Ovary (tissue), 9 donors: ENCODE measurements around the gene BLOC1S1. TPM values are rescaled to one million over a fixed set of nuclear protein-coding genes. Genes with fewer than 3 reads are reported as not detected.
A peak's percentile ranks its signal among the peaks of the same experiment; 100 is the strongest.

Experiments used
- DNase-seq, 5 donors: peaks; one replicate each; pipeline ENCODE4 v3.0.0-alpha.2; 2019 to 2020
- H3K27ac ChIP-seq, 2 donors: fragments of 200-600 bp; one replicate each; pipeline versions ENCODE4 v1.5.1 to v1.8.0; 2019 to 2022
- H3K27me3 ChIP-seq: fragments of 200-600 bp; one replicate; pipeline ENCODE4 v1.8.0; 2022
- H3K36me3 ChIP-seq: fragments of 200-600 bp; sonication (generic); one replicate; pipeline ENCODE4 v1.5.1; 2019
- H3K4me1 ChIP-seq: one replicate; pipeline ENCODE4 v1.8.1; 2013; ENCODE audit warnings: mild to moderate bottlenecking, moderate library complexity; ENCODE audit not compliant: insufficient read depth
- H3K4me3 ChIP-seq: fragments of 200-600 bp; sonication (generic); one replicate; pipeline ENCODE4 v1.5.1; 2017
- H3K9me3 ChIP-seq, 2 donors: fragments of 200-600 bp in 1 of 2; sonication (generic) in 1 of 2; one replicate each; pipeline versions ENCODE4 v1.5.1 to v1.8.1; 2013 to 2019; ENCODE audit warnings: mild to moderate bottlenecking in 1 of 2, moderate library complexity in 1 of 2
- CTCF ChIP-seq, 3 donors: fragments of 450-650 bp in 2 of 3; fragments of 200-600 bp in 1 of 3; IDR thresholded peaks; one replicate each; pipeline versions ENCODE4 v1.5.1 to v1.8.0; 2016 to 2022; ENCODE audit warnings: antibody characterized with exemption in 3 of 3, mild to moderate bottlenecking in 1 of 3
- EP300 ChIP-seq: sonication (generic); formaldehyde crosslinking; IDR thresholded peaks from one replicate; pipeline ENCODE4 v1.6.1; 2017; ENCODE audit warnings: antibody characterized with exemption
- POLR2A ChIP-seq: fragments of 450-650 bp; IDR thresholded peaks from one replicate; pipeline ENCODE4 v1.6.1; 2017; ENCODE audit warnings: antibody characterized with exemption, mild to moderate bottlenecking, moderate library complexity
- WGBS, 3 donors: extraction: QIAGEN DNeasy Blood & Tissue Kit in 1 of 3; methylation state at CpG; one replicate each; pipeline versions ENCODE4 v1.1.5 to v1.1.7; 2013 to 2017; 5-methylcytosine and 5-hydroxymethylcytosine counted together
- intact Hi-C, 4 donors: fragments of 100-400 bp; cut with DNase I; formaldehyde crosslinking; loops; one replicate each; pipeline versions ENCODE4 v1.11.0 to v1.15.1; 2022 to 2023
- polyA plus RNA-seq, 2 donors: library from polyadenylated mRNA; stranded (reverse); fragments of 200-250 nt in 1 of 2; fragments of 350-450 nt in 1 of 2; fragmentation: Illumina TruSeq in 1 of 2; extraction: RNeasy Lipid Tissue Mini Kit (QIAGEN cat#74804) in 1 of 2; gene quantifications; one replicate each; pipeline ENCODE4 v1.2.3, GENCODE V29; 2013 to 2014
- total RNA-seq, 7 donors: library from RNA; depleted of rRNA in 2 of 7; stranded (reverse); fragments of >200 nt in 2 of 7; fragmentation: NEBNext Ultra II Directional in 3 of 7; extraction: Animal tissue kit (Norgen Biotek cat#: 25700) in 3 of 7; gene quantifications; one replicate each; pipeline versions ENCODE4 v1.1.0 to v1.2.4, GENCODE V29; 2016 to 2023
- donor health status: DM: no; HTN: no; CAD: no; lungs with moderate emphysema.
- donor health status: DM: no; HTN: no; CAD: no.
- donor health status: Bipolar disorder and iron deficiency.
- donor health status: DM: yes; HTN: yes; CAD: no.
- donor health status: DM: no; HTN: no; CAD: no.
- donor health status: DM: yes; HTN: yes; CAD: no.

Gene BLOC1S1
- total and polyA plus RNA-seq, 9 donors = 96.0 to 214 (median 120) TPM

DNA sequence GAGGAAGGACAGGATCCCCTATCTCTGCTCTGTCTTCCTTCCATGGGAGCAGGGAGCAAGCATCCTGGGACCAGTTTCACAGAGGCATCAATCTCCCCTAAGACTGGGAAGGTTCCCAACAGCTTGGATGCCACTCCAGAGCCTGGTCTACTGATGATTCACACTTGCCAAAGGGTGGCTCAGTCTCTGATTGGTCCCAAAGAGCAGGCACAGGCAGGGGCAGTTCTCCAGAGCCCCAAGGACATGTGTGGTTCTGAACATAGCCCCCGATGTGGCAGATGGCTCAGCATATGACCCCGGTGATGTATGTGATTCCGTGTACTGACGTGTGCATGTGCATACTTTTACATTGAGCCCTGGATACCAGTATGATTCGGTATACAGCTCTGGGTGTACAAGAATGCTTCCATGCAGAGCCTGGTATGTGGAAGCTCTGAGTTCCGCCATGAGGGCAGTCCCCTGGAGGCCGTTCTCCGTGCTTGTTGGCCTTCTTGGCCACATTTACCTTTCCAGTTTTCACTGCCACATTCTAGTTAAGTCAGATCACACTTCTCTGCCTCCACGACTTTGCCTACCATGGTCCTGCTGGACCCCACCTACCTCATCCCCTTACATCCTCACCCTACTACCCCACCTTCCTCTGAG lies 29.4 kb upstream of the BLOC1S1 start:
- Histone ChIP-seq H3K9me3 (no peaks in the 10 kb centered on the region), H3K4me1 (no peaks in the 10 kb centered on the region), H3K27me3 (no peaks in the 10 kb centered on the region), H3K27ac (no peak overlapping the region), H3K4me3 (no peak overlapping the region), H3K36me3 (no peaks in the 10 kb centered on the region)
- TF ChIP-seq POLR2A (no peak), EP300 (no peak), CTCF (IDR thresholded peaks at IDR 0.05) (no peak)
- DNase-seq = peak in 1 of 5 donors; percentile 2
- intact Hi-C loops = no loop called here
- 89 to 90% (median 89%) methylated on average over 9 of the region's 9 CpGs for WGBS, 3 donors

DNA sequence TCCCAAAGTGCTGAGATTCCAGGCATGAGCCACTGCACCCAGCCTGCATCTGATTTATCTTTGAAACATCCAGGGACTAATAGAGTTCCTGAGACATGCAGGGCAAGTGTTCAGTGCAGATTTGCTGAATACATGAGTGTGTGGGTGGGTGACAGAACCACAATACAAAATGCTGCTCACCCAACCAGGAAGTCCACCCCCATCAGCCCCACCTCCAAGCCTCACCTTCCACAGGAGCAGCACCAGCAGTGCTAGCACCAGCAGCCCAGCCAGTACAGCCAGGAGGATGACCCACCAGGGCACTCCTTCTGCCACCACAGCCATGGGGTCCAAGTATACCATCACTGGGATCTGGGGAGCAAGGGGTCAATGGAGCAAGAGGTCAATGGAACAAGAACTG lies 28.1 kb upstream of the BLOC1S1 start:
- Histone ChIP-seq H3K4me3 (no peak overlapping the region), H3K9me3 (no peaks in the 10 kb centered on the region), H3K36me3 (no peaks in the 10 kb centered on the region), H3K27ac (no peak overlapping the region), H3K4me1 (no peaks in the 10 kb centered on the region), H3K27me3 (no peaks in the 10 kb centered on the region)
- intact Hi-C loops = no loop called here
- DNase-seq = peak in 1 of 5 donors; percentile 14
- no peak for TF ChIP-seq EP300
- no peak for TF ChIP-seq CTCF (IDR thresholded peaks at IDR 0.05)
- TF ChIP-seq POLR2A = no peak

GRCh38 chr12:55688716-55689655 lies 26.9 kb upstream of the BLOC1S1 start:
- H3K36me3 ChIP-seq = no peaks in the 10 kb centered on the region
- no peak overlapping the region for H3K4me3 ChIP-seq
- H3K27ac ChIP-seq = no peak overlapping the region
- no peaks in the 10 kb centered on the region for H3K4me1 ChIP-seq
- H3K9me3 ChIP-seq = no peaks in the 10 kb centered on the region
- no peaks in the 10 kb centered on the region for H3K27me3 ChIP-seq
- intact Hi-C loops = no loop called here
- peak in 1 of 5 donors; percentile 8 for DNase-seq
- TF ChIP-seq POLR2A = no peak
- TF ChIP-seq EP300 = no peak
- TF ChIP-seq CTCF (IDR thresholded peaks at IDR 0.05) = no peak
- 88 to 93% (median 90%) methylated on average over 16 of the region's 16 CpGs for WGBS, 3 donors

GRCh38 chr12:55692631-55693322 lies 23.1 kb upstream of the BLOC1S1 start:
- peak in 1 of 5 donors; percentile 20 for DNase-seq
- intact Hi-C loops = no loop called here
- whole genome bisulfite sequencing, 3 donors = 92 to 93% (median 93%) methylated on average over 12 of the region's 12 CpGs
- Histone ChIP-seq H3K27ac (no peak overlapping the region), H3K9me3 (no peaks in the 10 kb centered on the region), H3K27me3 (no peaks in the 10 kb centered on the region), H3K4me1 (no peaks in the 10 kb centered on the region), H3K4me3 (no peak overlapping the region), H3K36me3 (no peaks in the 10 kb centered on the region)
- no peak for TF ChIP-seq POLR2A
- no peak for TF ChIP-seq CTCF (IDR thresholded peaks at IDR 0.05)
- no peak for TF ChIP-seq EP300
